Activated gamma-delta T cell treated with Interleukin-2 at 50 U/mL for 16 hours (primary cell): ENCODE data around the gene PTGDR.

ENCODE experiments used
- DNase-seq: peaks from one replicate; pipeline ENCODE4 v3.0.0-alpha.2; 2020

The PTGDR gene

GRCh38 chr14:52267501-52268278 lies at the start of gene PTGDR:
Gene PTGDR, plus strand, starts transcription at chr14:52267698. Its CDS starts 117 bp downstream, at chr14:52267815.
- DNase-seq = peak; percentile 52

GRCh38 chr14:52219488-52220084 lies 47.9 kb upstream of the PTGDR start:
- no peak for DNase-seq

- DNase-seq = no peak
These were observed 46.3 kb upstream of the PTGDR start for GRCh38 chr14:52220924-52221811.

- no peak for DNase-seq
These were observed 44.6 kb upstream of the PTGDR start for GRCh38 chr14:52222901-52223300.

GRCh38 chr14:52227619-52228222 lies 39.8 kb upstream of the PTGDR start:
- DNase-seq = no peak

- DNase-seq = no peak
These were observed 33.8 kb upstream of the PTGDR start for GRCh38 chr14:52233693-52234092.

GRCh38 chr14:52235434-52235833 lies 32.1 kb upstream of the PTGDR start:
- DNase-seq = no peak

- no peak for DNase-seq
These were observed 31.5 kb upstream of the PTGDR start for GRCh38 chr14:52235866-52236510.

GRCh38 chr14:52238682-52239081 lies 28.8 kb upstream of the PTGDR start:
- DNase-seq = no peak

GRCh38 chr14:52240623-52241022 lies 26.9 kb upstream of the PTGDR start:
- DNase-seq = no peak

DNA sequence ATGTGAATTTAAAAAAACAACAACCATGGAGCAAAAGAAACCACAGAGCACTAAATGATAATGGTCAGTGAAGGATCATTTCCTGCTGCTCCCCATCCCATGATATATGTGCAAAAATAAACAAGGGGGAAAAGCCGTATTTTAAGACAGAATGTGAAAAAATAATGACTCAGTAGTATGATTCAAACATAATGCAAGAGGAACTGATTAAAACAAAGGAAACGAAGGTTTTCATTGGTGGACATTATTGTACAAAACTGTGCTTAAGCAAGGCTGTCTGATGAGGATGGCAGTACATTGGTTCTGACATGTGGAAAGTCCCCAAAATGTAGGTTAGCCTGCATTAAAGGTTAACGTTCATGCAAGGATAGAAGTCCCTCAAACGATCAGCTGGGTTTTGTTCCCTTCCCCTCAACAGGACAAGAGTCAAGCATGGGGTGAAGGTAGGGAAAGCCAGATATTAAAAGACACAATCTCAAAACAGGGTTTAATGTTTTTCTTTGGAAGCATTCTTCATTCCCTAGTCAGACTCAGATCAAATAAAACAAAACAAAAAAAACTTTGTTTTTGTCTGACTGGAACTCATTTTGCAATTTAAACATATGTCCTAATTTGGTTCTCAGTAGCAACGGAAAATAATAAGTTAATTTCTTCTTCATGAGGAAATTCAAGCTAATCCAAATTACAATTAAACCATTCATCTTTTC lies 26.3 kb upstream of the PTGDR start:
- no peak for DNase-seq

- no peak for DNase-seq
These were observed 23.2 kb upstream of the PTGDR start for GRCh38 chr14:52244328-52244727.

DNA sequence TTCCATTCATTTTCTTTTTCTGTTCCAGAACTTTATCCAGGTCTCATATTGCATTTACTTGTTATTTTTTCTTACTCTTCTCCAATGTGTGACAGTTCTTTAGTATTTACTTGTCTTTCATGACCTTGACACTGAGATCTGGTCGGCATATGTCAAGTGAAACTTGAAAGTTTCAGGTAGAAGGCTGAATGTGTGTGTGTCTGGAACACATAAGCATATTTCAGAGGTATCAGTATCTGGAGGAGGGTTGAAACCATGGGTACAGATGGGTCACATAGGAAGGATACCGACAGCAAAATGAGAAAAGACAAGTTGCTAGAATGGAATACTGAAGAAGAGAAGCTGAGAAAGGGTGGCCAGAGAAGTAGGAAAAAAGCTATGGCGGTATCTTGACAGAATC lies 22.5 kb upstream of the PTGDR start:
- no peak for DNase-seq

GRCh38 chr14:52248057-52248456 lies 19.4 kb upstream of the PTGDR start:
- DNase-seq = peak; percentile 14

GRCh38 chr14:52251724-52252123 lies 15.8 kb upstream of the PTGDR start:
- DNase-seq = no peak

DNA sequence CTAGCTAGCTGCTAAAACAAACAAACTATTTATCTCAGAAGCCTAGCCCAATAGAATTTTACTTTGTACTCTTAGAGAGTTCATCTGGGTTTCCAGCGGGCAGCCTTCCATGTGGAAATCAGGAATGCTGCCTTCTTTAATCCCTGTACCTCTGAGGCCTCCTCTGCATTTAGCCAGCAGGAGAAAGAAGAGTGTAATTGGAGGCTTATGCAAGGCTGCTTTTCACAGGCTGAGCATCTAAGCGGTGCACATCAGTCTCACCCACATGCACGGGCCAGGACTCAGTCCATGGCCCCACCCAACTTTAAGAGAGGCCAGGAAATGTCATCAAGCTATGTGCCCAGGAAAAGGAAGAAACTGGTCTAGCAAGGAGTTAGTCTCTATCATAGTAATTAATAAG lies 14.0 kb upstream of the PTGDR start:
- DNase-seq = no peak

GRCh38 chr14:52254086-52254485 lies 13.4 kb upstream of the PTGDR start:
- DNase-seq = no peak

DNA sequence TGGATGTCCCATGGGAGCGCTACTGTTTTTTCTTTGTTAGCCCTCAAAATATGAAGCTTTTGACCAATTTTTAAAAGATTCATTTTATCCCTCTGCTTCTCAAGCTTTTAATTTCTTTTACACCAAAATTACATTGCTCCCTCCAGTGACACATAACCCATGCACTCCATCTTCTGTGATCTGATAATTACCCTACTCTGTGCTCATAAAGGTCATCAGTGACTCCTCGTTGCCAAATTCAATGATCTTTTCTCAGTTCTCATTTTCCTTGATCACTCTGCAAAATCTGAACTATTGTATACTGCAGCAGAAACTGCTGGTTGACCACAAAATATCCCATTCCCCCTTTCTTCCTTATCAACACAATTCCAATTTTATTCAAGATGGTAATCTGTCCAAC lies 8.7 kb upstream of the PTGDR start:
- DNase-seq = no peak

GRCh38 chr14:52259434-52259833 lies 8.1 kb upstream of the PTGDR start:
- no peak for DNase-seq

DNA sequence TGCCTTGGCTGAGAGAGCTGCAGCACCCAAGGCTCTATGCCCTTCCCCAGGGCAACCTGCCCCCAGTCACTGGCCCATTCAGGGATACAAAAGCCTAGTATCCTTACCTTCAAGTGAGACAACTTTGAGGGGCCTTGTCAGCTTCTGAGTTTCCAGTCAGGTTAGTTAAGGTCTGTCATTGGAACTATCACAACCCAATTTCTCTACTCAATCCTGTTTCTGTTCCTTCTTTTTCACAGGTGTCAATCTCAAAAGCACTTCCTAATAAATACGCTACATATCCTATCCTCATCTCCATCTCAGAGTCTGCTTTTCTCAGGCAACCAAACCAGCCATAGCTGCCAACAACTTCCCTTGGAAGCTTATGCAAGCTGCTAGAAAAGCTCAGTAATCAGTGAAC lies 4.9 kb upstream of the PTGDR start:
- no peak for DNase-seq

- DNase-seq = no peak
These were observed 4.3 kb upstream of the PTGDR start for GRCh38 chr14:52263190-52263589.

- no peak for DNase-seq
These were observed 2.2 kb upstream of the PTGDR start for GRCh38 chr14:52265253-52265652.
